Caki2 (cell line): ENCODE data around the gene MRPL42. TPM values are rescaled to one million over a fixed set of nuclear protein-coding genes. Genes with fewer than 3 reads are reported as not detected.
A peak's percentile ranks its signal among the peaks of the same experiment; 100 is the strongest.
"Not testable (repeated sequence)": the region's sequence is repeated elsewhere in the genome, so short reads cannot be mapped to it uniquely, and the experiment has no call there.

Experiments used
- DNase-seq: peaks from one replicate; pipeline ENCODE4 v3.0.0-alpha.2; 2015; ENCODE audit warnings: low read depth
- in situ Hi-C: cut with HindIII; loops from 2 replicates; pipeline ENCODE4 v1.10.0; 2016; ENCODE audit warnings: low sequenced_read_pairs, low pct_unique_long_range_greater_than_20kb, mixed read lengths
- total RNA-seq: library from RNA; depleted of rRNA; stranded (reverse); fragments of >200 nt; shearing (Covaris generic); gene quantifications from 2 replicates; pipeline ENCODE4 v1.2.3, GENCODE V29; 2014; ENCODE audit warnings: low replicate concordance

The MRPL42 gene
- total RNA-seq, 1 experiment from 2014 or later: 48.3 TPM

DNA sequence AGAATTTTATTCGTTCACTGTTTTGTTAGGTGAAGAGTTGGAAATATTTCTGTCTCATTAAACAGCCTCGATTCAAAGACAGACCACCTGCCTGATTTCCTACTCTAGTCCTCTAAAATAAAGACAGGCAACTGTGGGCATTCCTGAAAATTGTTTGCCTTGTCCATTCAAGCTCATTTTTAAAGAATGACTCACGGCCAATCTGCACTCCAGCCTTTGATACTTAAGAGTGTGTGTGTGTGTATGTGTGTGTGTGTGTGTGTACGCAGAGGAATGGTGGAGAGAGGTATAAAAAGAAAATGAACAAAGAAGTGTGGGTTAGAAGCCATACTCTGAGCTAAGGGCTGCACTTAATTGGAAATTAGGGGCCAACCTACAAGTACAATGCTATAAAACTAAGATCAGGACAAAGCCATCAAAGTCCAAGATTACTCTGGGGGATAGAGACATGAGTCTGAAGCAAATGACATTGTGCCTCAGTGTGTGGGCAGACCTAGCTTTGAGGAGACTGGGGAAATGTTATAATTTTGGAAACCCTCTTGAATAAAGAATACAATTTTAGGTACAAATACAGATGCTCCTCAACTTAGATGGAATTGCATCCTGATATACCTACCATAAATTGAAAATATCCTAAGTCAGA lies 59.6 kb downstream of the MRPL42 start:
- peak; percentile 69 for DNase-seq
- in situ Hi-C loops: no loop called here

DNA sequence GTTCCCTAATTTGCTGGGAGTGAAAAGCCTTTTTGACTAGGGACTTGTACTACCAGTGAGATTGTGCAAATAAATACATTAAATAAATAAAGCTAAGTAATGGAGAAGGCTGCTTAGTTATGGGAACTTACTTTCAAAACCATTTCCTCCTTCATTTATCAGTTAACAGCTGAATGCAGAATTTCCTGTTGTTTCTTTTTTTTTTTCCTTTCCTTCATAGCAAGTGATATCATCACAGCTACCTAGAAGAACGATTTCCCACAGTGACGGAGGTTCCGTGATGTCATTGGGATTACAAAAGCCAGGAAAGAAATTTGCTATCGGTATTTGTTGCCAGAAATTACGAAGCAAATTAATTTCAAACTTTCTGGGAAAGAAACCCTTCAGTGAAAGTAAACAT lies 63.0 kb downstream of the MRPL42 start:
- DNase-seq: no peak
- in situ Hi-C loops: no loop called here

DNA sequence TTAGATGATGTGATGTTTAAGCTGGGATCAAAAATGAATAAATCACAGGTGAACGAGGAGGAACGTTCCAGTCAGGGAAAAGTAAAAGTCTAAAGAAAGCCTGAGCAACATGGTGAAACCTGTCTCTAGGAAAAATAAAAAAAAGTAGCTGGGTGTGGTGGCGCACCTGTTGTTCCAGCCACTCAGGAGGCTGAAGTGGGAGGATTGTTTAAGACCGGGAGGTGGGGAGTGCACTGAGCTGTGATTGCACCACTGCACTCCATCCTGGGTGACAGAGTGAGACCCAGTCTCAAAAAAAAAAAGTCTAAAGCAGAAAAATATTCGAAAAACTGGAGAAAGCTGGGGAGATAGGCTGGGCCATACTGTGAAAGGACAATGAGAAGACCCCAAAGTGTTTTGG lies 66.0 kb downstream of the MRPL42 start:
- no peak for DNase-seq
- in situ Hi-C loops: no loop called here

DNA sequence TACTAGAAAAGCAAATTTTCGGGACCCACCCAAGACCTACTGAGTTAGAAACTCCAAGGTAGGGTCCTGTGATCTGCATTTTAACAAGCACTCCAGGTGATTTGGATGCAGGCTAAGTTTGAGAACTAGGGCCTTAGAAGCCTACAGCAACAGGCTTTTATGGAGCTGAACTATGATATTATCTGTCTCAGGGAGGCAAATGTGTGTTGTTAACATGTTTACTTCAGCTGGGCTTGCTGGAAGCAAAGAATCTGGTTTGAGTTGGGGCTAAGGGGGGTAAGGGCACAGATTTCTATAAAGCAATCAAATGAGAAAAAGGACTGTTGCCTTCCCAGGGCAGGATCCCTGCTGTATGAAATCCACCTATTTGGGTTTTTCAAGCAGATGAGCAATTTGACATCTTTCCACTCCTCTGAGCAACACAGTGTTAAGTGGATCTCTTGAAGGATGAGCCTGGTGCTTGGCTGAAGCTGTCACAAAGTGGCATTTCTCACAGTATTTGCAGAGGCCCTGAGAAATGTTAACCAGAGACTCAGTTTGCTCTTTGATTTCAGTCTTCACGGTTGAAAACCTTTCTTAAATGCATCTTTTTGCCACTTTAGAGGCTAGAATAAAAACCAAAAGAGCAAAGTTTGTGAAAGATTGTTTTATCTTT lies 68.9 kb downstream of the MRPL42 start:
- DNase-seq: no peak
- in situ Hi-C loops: no loop called here

DNA sequence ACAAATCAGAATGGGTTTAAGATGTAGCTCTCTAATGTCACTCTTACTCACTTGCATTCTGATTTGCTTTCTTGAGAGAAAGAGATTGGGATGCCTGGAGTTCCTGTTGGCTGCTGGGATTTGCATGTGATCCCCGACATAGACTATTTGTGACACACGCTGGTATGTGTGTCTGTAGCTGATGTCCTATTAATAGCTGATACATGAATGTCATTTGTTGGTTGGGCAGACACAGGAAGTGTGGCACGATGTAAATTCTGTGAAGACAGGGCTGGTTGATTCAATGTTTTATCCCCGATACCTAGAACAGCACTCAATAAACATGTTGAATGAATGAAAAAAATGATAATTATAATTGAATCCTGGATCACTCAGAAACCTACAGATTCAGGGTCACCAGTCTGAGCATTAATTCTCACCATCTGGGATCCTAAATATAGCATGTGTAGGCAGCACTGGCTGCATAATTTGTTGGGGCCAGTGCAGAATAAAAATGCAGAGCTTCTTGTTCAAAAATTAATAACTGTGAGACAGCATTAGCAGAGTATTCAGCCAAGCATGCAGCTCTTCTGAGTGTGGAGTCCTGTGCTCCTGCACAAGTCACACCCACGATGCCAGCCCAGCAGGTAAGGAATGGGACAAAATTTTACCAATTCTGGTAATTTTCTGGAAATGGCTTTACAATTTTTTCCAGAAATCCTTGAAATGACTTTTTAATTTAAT lies 69.6 kb downstream of the MRPL42 start:
- in situ Hi-C loops: no loop called here
- no peak for DNase-seq

DNA sequence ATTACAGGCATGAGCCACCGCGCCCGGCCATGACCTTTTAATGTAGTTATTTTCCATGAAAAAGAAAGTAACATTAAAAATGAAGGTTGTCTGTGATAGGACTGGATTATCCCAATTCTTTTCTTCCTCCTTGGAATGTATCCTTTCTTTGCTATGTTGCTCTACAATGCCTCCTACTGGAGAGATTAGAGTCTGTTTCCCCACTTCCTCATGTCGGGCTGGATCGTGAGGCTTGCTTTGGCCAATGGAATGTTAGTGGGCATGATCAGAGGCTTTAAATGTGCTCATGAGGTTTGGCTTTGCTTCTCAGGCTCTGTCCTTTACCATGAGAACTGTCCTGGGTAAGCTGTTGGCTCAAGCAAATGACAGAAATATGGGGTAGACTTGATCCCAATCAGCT lies 70.5 kb downstream of the MRPL42 start:
- in situ Hi-C loops: no loop called here
- DNase-seq: no peak

DNA sequence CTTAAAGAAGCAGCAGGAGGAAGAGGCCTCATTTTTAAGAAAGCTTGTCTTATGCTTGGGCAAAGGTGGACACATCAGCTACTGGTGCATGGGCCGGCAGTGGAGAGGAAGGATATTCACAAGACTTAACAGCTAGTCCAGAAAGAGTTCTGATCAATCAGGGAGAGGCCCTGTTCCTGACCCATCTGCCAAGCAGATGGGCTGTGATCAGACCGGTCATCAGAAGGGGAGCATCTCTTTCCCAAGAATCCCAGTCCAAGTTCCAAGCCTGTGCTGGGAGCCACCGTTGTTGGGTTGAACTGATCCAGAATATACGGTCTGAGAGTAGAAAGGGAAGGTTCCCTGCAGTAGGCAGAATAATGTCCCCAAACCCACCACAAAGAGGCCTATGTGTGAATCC lies 72.5 kb downstream of the MRPL42 start:
- no peak for DNase-seq
- in situ Hi-C loops: no loop called here

DNA sequence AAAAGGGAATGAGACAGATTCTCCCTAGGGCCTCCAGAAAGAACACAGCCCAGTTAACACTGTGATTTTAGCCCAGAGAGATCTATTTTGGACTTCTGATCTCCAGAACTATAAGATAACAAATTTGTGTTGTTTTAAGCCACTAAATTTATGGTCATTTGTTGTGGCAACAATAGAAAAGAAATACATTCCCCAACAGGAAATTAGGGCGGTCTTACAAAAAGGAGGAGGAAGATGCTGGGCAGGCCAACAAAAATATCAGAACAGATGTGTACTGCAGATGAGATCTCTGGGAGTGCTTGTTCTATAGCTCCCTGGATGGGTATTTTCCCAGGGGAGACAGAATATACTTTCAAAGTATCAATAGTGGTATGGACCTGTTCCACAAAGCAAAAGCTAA lies 73.2 kb downstream of the MRPL42 start:
- DNase-seq: no peak
- in situ Hi-C loops: no loop called here

DNA sequence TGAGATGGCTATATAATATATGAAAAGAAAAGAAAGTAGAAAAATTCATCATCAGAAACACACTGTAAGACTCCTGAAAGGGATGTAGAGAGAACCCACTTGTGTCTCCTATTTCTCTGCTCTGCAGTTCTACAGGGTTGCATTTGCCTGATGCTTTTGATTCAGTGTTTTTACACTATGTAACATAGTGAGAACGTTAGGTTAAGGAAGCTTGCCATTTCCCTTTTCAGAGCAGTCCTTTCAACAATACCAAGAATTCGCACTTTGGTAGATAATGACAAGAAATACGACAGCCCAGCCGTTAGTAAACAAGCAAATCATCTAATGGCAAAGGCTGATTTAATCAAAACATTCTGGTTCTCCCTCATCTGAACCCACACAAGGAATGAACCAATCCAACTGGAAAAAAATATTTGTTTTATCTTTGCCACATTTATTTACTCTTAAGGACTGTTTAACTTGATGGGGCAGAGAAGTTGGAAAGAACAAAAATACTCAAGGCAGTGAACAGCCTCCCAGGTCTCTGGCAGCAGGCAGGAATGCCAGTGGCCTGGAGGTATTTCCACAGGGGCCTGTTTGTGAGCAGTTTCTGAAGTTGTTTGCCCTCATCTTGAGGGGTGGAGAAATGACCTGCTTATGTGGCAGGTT lies 74.4 kb downstream of the MRPL42 start:
- no peak for DNase-seq

DNA sequence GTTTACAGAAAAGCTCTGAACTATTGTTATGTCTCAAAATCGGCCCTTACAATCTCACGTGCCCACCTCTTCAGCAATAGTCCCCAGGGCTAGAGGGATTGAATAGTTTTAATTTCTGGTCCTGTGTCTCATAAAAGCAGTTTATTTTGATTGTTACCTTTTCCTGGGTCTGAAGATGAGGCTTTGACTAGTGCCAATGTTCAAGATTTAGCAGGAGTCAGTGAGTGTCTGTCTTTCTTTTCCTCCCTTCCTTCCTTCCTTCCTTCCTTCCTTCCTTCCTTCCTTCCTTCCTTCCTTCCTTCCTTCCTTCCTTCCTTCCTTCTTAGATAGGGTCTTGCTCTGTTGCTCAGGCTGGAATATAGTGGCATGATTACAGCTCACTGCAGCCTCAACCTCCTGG lies 80.5 kb downstream of the MRPL42 start:
- in situ Hi-C loops: no loop called here
- no peak for DNase-seq

More for the DNA sequence above, 74.4 kb downstream of the MRPL42 start:
- in situ Hi-C loops: no loop called here

DNA sequence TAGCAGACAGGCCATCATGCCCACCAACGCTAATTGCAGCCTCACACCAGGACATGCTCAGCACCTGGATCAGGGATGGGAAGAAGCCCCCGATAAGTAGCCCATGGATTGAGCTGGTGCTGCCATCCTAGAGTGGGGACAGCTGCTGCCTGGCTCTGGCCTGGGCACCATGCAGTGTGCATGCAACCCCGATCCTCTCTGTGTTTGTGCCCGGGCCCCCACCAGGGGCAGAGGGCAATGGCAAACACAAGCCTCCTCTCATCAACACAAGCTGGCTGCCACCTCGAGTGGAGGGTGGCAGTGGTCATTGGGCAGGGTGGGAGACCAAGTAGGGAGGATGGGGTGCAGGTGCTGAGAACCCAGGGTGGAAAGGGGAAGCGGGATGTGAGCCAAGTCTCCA lies 81.9 kb downstream of the MRPL42 start:
- DNase-seq: no peak
- in situ Hi-C loops: no loop called here

DNA sequence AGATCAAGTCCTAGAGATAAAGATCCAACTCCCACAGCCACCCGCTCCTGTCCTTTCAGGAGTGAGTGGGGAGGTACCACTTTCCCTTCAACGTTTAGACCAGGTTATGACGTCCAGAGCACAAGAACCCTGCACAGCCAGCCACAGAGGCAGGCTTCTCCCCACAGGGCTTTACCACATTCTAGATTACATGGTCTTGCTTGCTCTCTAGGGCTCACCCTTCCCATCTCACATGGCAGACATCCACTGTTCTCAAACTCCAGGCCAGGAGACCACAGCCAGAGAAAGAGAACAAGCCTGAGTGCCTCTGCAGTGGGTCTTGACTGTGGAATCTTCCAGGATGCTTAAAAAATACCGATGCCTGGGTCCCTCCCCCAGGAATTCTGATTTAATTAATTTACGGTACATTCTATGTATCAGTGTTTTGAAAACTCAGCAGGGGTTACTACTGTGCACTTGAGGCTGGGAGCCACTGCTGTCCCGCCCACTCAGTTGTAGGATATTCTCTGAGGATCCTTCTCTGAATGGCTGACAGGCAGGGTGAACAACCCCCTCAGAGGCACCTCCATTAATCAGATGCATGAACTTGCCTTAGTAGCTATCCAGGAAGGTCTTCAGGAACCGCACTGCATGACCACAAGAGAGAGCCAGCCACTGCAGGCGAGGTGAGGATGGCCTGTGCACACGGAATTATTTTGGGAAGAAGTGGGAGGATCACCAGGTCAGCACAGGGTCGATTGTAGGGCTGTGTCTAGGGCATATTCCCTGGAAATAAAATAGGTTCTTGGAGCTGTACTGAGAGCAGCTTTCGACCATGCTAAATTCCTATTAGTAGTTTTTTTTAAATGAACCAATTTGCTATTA lies 83.7 kb downstream of the MRPL42 start:
- in situ Hi-C loops: no loop called here
- DNase-seq: no peak

DNA sequence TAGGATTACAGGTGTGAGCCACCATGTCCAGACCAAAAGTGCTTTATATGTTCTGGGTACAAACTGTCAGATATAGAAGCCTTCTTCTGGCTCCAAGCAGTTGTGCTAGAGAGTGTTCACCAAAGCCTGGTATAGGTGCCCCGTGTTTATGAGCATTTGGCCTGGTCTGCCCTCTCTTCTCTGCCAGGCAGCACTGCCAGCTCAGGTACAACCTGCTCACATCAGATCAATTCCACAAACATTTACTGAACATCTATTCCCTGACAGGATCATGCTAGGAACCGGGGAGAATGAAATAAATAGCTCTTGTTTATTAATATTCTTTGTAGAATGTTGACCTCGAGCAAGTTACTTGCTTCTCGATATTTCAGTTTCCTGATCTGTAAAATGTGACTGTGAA lies 85.1 kb downstream of the MRPL42 start:
- DNase-seq: no peak
- in situ Hi-C loops: no loop called here

DNA sequence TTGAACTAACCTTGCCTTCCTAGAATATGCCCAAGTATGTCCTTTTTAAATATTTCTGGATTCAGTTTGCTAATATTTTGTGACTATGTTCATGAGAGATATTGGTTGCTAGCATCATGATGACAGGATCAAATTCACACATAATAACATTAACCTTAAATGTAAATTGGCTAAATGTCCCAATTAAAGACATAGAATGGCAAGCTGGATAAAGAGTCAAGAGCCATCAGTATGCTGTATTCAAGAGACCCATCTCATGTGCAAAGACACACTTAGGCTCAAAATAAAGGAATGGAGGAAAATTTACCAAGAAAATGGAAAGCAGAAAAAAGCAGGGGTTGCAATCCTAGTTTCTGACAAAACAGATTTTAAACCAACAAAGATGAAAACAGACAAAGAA lies 90.6 kb downstream of the MRPL42 start:
- in situ Hi-C loops, DNase-seq: not testable (repeated sequence)

DNA sequence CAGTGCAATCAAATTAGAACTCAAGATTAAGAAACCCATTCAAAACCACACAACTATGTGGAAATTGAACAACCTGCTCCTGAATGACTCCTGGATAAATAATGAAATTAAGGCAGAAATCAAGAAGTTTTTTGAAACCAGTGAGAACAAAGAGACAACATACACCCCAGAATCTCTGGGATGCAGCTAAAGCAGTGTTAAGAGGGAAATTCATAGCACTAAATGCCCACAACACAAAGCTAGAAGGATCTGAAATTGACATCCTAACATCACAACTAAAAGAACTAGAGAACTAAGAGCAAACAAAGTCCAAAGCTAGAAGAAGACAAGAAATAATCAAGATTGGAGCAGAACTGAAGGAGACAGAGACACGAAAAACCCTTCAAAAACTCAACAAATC lies 91.4 kb downstream of the MRPL42 start:
- DNase-seq, in situ Hi-C loops: not testable (repeated sequence)

DNA sequence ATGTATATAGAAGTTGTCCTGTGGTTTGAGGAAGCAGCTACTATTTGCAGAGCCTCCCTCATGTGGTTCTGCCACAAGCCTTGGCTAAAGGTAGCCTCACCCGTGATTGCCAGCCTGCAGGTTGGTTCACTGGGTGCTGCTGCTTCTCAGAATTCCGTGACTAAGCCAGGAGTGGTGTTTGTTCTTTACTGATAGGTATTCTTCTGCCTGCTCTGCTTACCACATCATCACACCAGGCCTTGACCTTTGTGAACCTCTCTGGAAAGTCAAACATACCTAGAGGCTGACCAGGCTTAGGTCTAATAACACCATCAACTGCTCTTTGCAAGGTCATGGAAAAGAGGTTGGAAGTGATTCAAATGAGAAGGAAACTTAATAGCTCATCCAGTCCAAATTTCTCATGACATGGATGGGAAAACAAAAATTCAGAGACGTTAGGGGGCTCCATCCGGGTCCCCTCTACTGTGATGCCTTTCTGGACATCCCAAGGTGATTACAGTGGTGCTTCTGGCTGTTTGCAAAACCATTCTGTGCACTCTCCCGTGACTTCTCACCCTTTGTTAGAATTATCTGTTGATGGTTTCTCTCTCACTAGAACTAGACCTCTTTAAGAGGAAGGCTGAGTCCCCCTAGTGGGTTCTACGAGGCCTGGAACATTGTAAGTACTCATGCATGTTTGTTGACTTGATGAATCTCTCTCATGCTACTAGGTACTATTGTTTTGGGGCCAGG lies 96.7 kb downstream of the MRPL42 start:
- DNase-seq: peak; percentile 83
- in situ Hi-C loops: no loop called here

DNA sequence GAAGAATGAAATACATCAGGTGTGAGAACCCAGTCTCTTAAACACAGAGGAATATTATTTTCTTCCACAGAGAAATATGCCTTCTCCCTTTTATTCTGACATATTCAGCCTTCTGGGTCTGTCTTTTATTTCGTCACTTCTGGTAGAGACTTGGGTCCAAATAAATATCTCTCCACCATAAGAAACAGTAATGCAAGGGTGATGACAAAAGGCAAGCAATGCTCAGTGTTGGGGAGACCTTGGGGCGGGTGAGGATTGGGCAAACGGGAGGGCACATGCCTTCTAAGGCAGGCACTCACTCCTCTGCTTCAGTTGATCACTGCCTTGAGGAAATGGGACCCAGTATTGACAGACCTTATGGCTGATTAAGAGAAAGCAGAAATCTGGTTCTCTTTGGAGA lies 98.4 kb downstream of the MRPL42 start:
- no peak for DNase-seq
- in situ Hi-C loops: no loop called here
